ENCODE results near the gene IGSF5. TPM values are rescaled to one million over a fixed set of nuclear protein-coding genes. Genes with fewer than 3 reads are reported as not detected.

Gene IGSF5
- total and polyA plus RNA-seq, 2 of the 4 experiments (the other 2 are of a cell fraction): not detected

DNA sequence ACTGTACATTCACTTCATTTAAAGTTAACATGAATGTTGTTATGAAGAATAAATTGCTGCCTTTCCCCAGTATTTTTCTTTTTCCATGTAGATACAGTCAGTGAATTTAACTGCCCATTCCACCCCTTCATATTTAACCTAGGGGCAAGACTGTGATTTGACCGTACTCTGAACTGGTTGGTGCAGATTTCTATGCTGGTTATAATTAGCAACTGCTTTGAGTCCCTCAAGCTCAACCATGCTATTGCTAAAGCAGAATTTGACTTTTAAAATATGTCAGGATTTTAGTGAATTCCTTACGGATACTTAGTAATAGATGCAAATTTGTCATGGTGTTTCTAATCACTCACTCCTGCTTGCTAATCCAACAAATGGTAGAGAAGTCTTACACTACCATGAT, 57.2 kb downstream of the IGSF5 start:
- H3K9me3 ChIP-seq (ENCODE audit: control insufficient read depth, insufficient read depth, low read length): peaks cover 29% of the 10 kb centered on the region
- DNase-seq (no peak), ATAC-seq (ENCODE audit: low read depth) (no peak)
- H2BK5ac ChIP-seq (ENCODE audit: low read depth, low read length, poor library complexity, severe bottlenecking): no peak overlapping the region
- no TSS peak for BruUV-seq (replicated peaks)
- ChIA-PET CTCF (no interaction called here), POLR2A (ENCODE audit: unreplicated experiment) (no interaction called here)
- no peak overlapping the region for H2AK9ac ChIP-seq (replicated peaks; ENCODE audit: low read depth, low read length, poor library complexity)
- no peak overlapping the region for H4K91ac ChIP-seq (ENCODE audit: insufficient read depth, low read depth, low read length)
- H3K27me3 ChIP-seq (ENCODE audit: control insufficient read depth, insufficient read depth, low read length): no peaks in the 10 kb centered on the region
- H3K4me2 ChIP-seq (ENCODE audit: low read depth, low read length): no peak overlapping the region
- no peak for TF ChIP-seq CEBPB (IDR thresholded peaks at IDR 0.05; ENCODE audit: low read depth, low read length)
- TF ChIP-seq CHD1 (IDR thresholded peaks at IDR 0.05; ENCODE audit: low read depth, low read length): no peak
- TF ChIP-seq MXI1 (IDR thresholded peaks at IDR 0.05; ENCODE audit: borderline replicate concordance, low read depth, low read length): no peak
- no peak for TF ChIP-seq FOS (IDR thresholded peaks at IDR 0.05; ENCODE audit: low read depth, low read length)
- no peak for TF ChIP-seq ELK1 (IDR thresholded peaks at IDR 0.05; ENCODE audit: borderline replicate concordance, low read depth, low read length)
- no peak for TF ChIP-seq MAFK (IDR thresholded peaks at IDR 0.05; ENCODE audit: low read depth, low read length)
- H3K4me1 ChIP-seq (ENCODE audit: control insufficient read depth, insufficient read depth, low read length): no peaks in the 10 kb centered on the region
- H3K79me1 ChIP-seq (ENCODE audit: low read depth in 1 of 2, low read length in 2 of 2): no peaks in the 10 kb centered on the region
- H4K5ac ChIP-seq (ENCODE audit: low read depth, low read length): no peak overlapping the region
- H2BK15ac ChIP-seq (ENCODE audit: low read depth, low read length): no peak overlapping the region
- H3K27ac ChIP-seq (ENCODE audit: insufficient read depth, low read length): no peak overlapping the region
- no peak overlapping the region for H2BK120ac ChIP-seq (ENCODE audit: low read depth, low read length)
- H3K9ac ChIP-seq (ENCODE audit: low read depth, low read length): no peak overlapping the region
- no peak overlapping the region for H2BK20ac ChIP-seq (ENCODE audit: low read depth, low read length)
- no peak overlapping the region for H3K4me3 ChIP-seq (ENCODE audit: insufficient read depth, low read depth, low read length)
- no CpG with 5 or more reads among the region's 2 CpGs for WGBS, 2 experiments (ENCODE audit: extremely low coverage in 2 of 2, insufficient read length in 1 of 2)
- in situ Hi-C loops (cut with MboI; ENCODE audit: low sequenced_read_pairs) (no loop called here), intact Hi-C loops (cut with micrococcal nuclease) (no loop called here), dilution Hi-C loops (cut with HindIII; ENCODE audit: low sequenced_read_pairs, unreplicated experiment) (no loop called here)
- H3K56ac ChIP-seq (ENCODE audit: extremely low read depth, insufficient read depth, low read length): no peak overlapping the region
- H3K9me1 ChIP-seq (ENCODE audit: insufficient read depth, low read length): no peaks in the 10 kb centered on the region
- H3K23ac ChIP-seq (ENCODE audit: low read depth, low read length): no peak overlapping the region
- no peak overlapping the region for H3K18ac ChIP-seq (ENCODE audit: low read depth, low read length)
- no peak overlapping the region for H2AFZ ChIP-seq (replicated peaks; ENCODE audit: low read length, poor library complexity)
- no peak overlapping the region for H3K14ac ChIP-seq (replicated peaks; ENCODE audit: low read depth, low read length)
- H2AK5ac ChIP-seq (ENCODE audit: low read depth, low read length): no peak overlapping the region
- no peaks in the 10 kb centered on the region for H3K36me3 ChIP-seq (ENCODE audit: control insufficient read depth, insufficient read depth, low read length)
- H4K8ac ChIP-seq (ENCODE audit: low read depth in 2 of 2, low read length in 2 of 2): no peak overlapping the region
- H3K4ac ChIP-seq (ENCODE audit: low read depth, low read length): no peak overlapping the region
- no peaks in the 10 kb centered on the region for H4K20me1 ChIP-seq (ENCODE audit: insufficient read depth, low read length)

Measured in IMR-90 (cell line).